ENCODE data around the gene DTYMK.

DNA sequence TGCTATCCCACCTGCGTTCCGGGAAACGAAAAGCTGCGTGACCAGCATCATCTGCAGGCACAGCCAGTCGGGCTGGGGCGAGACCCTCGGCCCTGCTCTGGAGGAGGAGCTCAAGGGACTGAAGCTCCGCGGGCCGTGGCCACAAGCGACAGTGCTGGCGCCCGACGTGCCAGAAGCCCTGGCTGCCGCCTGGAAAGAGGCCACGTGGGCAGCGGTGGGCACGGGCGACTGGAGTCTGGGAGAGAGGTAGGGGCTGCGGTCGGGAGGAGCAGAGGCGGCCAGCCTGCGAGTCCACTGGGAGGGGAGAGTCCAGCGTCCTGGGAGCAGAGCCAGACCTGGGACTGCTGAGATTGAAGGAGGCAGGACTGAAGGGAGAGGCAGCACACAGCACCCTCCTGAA, 9.2 kb downstream of the DTYMK start:
- TF ChIP-seq POLR2A (IDR thresholded peaks at IDR 0.05; ENCODE audit: low read depth, low read length) = no peak
- no peak for TF ChIP-seq CTCF (IDR thresholded peaks at IDR 0.05; ENCODE audit: extremely low read depth in 1 of 2, insufficient read depth in 1 of 2, low read depth in 1 of 2, low read length in 2 of 2)
- TF ChIP-seq POLR2AphosphoS5 (IDR thresholded peaks at IDR 0.05; ENCODE audit: insufficient read depth, low read depth, low read length) = no peak
- TF ChIP-seq EZH2 (IDR thresholded peaks at IDR 0.05; ENCODE audit: borderline replicate concordance, low read depth, low read length, severe bottlenecking) = no peak
- TF ChIP-seq MAX (IDR thresholded peaks at IDR 0.05; ENCODE audit: insufficient read depth, insufficient read length) = no peak
- no peak for TF ChIP-seq FOS (IDR thresholded peaks at IDR 0.05; ENCODE audit: borderline replicate concordance, insufficient read depth, low read length)
